Skin of body (tissue), 2 donors: Measurements from ENCODE around the gene SPAG5. TPM values are rescaled to one million over a fixed set of nuclear protein-coding genes. Genes with fewer than 3 reads are reported as not detected.
"Not testable (repeated sequence)": the region's sequence is repeated elsewhere in the genome, so short reads cannot be mapped to it uniquely, and the experiment has no call there.

Source experiments
- DNase-seq: peaks from one replicate; lab custom pipeline; 2025; lab: John Stamatoyannopoulos, UW
- total RNA-seq: library from RNA; depleted of rRNA; stranded (reverse); fragments of >200 nt; gene quantifications from one replicate; pipeline ENCODE4 v1.2.3, GENCODE V29; 2014

Gene SPAG5
- total RNA-seq, 1 donor from 2014 or later = 18.2 TPM

- DNase-seq = no peak
These were observed 11.6 kb upstream of the SPAG5 start for GRCh38 chr17:28610376-28610775.

DNA sequence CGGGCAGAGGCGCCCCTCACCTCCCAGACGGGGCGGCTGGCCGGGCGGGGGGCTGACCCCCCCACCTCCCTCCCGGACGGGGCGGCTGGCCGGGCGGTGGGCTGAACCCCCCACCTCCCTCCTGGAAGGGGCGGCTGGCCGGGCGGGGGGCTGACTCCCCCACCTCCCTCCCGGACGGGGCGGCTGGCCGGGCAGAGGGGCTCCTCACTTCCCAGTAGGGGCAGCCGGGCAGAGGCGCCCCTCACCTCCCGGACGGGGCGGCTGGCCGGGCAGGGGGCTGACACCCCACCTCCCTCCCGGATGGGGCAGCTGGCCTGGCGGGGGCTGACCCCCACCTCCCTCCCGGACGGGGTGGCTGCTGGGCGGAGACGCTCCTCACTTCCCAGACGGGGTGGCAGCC, 5.2 kb upstream of the SPAG5 start:
- DNase-seq = not testable (repeated sequence)

- peak; percentile 64 for DNase-seq
These were observed 723 bp upstream of the SPAG5 start for GRCh38 chr17:28599311-28600184.

DNA sequence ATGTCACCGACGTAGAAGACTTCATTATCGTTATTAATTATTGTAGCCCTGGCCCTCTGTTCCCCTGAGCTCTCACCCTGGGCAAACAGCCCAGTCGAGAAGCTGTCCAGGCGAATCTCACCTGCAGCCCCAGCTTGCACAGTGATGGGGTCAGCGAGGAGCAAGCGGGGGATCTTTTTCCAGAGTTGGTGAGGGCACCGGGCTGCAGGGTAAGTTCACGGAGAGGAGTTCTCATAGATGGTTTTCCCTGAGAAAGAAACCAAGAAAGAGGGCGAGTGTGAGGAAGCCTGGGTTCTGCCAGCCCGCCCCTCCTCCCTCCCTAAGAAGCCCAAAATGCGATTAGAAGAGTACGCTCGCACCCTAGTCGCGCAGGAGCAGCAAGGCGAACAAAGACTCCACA, 436 bp downstream of the SPAG5 start:
- no peak for DNase-seq

GRCh38 chr17:28597606-28598383, 1.0 kb downstream of the SPAG5 start:
- no peak for DNase-seq

- no peak for DNase-seq
These were observed 6.6 kb downstream of the SPAG5 start for GRCh38 chr17:28592260-28592659.

DNA sequence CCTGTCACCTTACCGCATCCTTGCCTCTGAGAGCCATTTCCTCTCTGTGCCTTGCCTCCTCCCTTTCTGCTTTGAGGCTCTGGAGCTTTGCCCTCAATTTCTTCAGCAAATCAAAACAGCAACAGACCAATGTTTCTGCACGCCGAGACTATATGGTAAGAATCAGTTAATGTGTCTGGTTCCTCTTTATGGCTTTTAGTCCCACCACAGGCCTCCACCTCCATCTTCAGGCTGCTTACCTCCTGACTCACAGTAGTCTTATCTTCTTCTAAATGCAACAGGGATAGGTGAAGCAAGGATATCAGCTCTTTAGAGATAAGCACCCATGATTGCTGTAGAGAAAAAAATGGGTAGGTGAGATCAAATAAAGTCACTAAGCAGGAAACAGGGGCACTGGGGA, 13.0 kb downstream of the SPAG5 start:
- DNase-seq = no peak

- no peak for DNase-seq
These were observed 14.4 kb downstream of the SPAG5 start for GRCh38 chr17:28584434-28584833.

DNA sequence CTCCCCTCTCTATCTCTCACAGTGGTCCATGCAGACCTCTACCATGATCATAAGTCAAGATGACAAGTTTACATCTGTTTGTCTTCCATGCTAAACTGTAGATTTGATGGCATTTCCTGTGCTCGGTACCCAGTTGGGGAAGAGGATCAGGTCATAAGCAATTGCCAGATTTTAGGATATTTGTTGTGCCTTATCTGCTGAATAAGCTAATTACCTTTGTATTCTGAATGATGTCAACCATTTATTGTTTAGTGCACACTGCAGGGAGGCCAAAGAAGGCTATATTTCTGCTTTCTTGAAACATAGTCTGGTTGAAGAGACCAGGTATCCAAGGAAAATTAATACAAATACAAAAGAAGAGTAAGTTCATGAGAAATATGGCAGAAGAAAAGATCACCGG, 16.3 kb downstream of the SPAG5 start:
- DNase-seq = no peak

DNA sequence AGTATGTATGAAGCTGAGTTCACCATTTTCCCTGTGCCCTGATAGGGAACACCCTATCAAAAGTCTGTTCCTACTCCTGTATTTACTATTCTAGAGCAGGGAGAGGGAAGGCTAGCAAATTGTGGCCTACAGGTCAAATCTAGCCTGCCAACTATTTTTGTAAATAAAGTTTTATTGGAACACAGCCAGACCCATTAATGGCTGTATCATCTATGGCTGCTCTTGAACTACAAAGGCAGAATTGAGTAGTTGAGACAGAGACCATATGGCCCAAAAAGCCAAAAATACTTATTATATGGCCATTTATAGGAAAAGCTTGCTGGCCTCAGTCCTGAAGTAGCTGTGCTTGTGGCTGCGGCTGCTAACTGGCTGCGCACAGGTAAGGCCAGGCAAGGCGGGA, 17.9 kb downstream of the SPAG5 start:
- no peak for DNase-seq

DNA sequence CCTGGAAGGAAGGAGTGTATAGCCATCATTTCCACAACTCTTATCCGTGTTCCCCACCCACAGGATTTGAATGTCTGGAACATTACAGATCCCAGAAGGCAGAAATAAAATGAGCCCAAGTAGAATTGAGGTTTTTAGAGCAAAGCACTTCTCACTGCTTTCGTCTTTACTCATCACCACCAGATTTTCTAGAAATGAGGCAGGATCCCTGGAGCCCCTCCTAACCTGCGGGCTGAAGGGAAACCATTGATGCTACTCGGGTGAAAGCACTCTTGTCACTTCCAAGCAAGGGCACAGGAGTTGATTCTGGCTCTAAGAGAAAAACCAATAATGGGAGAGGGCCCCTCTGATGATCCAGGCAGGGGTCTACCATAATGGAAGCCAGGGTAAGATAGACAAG, 19.3 kb downstream of the SPAG5 start:
- no peak for DNase-seq

DNA sequence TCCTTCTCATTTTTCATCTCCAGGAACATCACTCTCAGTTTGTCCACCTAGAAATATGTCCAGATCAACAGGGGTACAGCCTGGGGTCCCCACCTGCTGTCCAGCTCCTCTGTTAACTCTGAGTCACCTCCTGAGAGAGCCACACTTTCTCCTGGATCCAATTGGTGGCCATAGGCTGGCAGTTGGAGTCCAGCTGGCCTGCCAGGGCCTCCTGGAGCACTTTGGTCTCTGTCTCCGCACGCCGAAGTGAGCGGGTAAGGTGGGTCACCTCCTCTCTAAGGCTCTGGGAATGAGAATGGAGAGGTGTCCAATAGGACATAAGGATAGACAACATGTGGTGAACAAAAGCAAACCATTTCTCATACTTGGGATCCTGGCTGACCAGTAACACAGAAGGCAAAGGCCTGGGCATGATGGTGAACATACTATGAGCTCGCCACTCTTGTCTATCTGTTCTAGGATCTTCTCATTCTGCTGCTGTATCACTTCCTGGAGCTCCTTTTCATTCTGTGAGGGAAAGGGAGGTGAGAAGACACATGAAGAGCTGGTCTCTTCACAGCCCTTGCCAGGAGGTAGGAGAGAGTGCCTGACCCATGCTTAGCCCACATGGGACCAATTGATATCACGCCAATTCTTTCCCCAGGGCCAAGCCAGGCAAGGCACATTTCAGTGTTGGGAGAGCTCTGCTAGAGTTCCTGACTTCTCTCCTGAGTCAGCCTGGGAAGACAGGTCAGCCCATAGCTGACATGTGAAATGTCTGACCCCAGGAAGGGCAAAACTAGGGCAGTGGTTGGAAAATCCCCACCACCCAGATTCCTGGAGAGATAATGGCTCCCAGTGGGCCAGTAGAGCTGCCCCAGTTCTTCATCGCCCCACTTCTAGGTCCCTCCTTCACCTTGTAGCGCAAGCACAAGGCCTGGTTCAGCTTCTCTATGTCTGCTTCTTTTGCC, 20.3 kb downstream of the SPAG5 start:
- DNase-seq = no peak

- no peak for DNase-seq
These were observed 21.4 kb downstream of the SPAG5 start for GRCh38 chr17:28577466-28577824.

GRCh38 chr17:28576758-28577465, 21.9 kb downstream of the SPAG5 start, which contains the start of gene ALDOC:
Gene ALDOC, minus strand, starts transcription at chr17:28576895. Its CDS starts 1,363 bp downstream, at chr17:28575532.
- DNase-seq = no peak

GRCh38 chr17:28576016-28576415, 22.8 kb downstream of the SPAG5 start:
- DNase-seq = not testable (repeated sequence)

DNA sequence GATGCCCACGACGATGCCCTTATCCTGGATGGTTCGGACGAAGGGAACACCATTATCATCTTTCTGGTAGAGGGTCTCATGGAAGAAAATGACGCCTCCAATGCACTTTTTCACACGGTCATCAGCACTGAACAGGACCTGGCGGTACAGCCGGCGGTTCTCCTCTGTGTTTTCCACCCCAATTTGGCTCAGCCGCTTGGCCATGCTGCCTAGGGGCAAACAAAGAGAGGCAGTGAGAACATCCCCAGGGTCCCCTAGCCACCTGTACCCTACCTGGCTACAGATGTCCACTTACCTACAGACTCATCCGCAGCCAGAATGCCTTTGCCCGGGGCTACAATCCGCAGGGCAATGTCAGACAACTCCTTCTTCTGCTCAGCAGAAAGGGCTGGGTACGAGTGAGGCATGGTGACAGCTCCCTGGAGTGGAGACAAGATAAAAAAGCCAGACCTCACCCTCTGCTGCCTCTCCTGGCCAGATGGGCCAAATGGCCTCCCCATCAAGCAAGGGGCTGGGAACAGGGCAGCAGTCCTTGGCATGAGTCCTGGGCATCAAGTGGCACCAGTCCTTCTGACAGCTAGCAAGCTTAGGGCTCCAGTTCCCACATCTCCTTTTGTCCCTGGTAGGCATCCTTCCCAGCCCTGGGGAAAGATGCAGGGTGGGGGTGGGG, 23.6 kb downstream of the SPAG5 start:
- no peak for DNase-seq

DNA sequence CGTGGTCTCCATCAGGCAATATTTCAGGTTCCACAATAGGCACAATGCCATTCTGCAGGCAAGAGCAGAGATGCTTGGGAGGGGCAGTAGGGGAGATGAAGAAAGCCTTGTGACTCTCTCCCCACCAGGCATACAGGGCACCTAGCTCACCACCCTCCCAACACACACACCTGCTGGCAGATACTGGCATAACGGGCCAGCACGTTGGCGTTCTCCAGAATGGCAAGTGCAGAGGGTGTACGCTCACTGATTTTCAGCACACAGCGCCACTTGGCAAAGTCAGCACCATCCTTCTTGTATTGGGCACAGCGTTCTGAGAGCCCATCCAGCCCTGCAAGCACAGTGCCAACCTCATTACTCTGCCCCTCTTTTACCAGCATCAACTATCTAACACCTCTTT, 24.3 kb downstream of the SPAG5 start:
- DNase-seq = no peak

DNA sequence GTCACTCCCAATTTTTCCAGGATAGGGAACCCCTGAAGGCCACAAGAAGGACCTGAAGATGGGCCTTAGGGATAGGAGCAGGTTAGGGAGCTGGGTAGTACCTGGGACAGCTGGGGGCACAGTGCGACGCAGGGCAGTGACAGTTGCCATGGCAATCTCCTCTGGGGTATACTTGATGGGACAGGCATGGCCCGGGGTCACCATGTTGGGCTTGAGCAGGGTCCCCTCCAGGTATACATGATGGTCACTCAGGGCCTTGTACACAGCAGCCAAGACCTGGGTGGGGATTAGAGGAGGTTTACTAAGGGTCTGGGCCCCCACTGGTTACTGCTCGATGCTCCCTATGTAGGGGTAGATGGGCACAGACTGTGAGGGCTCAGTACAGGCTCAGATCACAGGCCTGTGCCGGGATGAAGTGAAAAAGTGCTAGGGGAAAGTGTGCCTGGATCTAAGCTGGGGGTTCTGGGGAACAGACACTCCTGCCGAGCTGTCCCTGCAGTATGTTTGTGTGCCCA, 24.8 kb downstream of the SPAG5 start:
- DNase-seq = no peak

DNA sequence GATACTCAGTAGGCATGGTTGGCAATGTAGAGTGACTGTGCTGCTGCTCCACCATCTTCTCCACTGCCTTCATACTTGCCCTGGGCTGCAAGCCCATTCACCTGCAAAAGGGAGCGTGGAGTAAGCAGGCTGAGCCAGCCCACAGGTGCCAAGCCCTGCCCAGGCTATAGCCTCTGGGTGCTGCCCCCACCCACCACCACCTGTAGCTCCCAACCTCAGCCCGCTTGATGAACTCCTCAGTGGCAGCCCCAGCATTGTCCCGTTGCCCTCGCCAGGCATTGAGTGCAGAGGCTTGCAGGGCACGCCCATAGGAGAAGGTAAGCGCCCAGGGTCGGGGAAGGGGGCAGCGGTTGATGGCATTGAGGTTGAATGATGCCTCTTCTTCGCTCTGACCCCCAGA, 25.3 kb downstream of the SPAG5 start:
- DNase-seq = no peak

DNA sequence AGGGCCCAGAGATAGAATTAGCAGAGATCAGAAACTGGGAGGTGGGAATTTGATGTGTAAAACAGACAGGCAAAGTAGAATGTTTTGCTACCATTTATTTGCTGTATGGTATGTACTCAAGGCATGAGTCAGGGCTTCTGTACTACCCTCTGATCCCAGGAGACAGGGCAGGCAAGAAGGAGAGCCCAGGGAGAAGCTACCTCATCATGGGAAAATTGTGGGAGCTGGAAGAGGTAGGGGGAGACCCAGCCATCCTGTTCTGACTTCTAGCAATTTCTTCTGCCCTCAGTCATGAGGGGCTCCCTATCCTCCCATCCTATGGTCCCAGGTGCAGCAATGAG, 25.8 kb downstream of the SPAG5 start:
- no peak for DNase-seq
